Adipocyte (in vitro differentiated cells): ENCODE measurements around the gene KSR2.

Experiments
- DNase-seq: peaks from one replicate; pipeline ENCODE4 v3.0.0-alpha.2; 2015; ENCODE audit warnings: low read depth
- H3K27me3 ChIP-seq: replicated peaks from 2 replicates; pipeline ENCODE4 v1.7.0; 2013; ENCODE audit warnings: mild to moderate bottlenecking, low read length, moderate library complexity; ENCODE audit not compliant: control insufficient read depth, insufficient read depth
- H3K36me3 ChIP-seq: 2 replicates; pipeline ENCODE4 v1.7.0; 2013; ENCODE audit warnings: low read length, mild to moderate bottlenecking, moderate library complexity; ENCODE audit not compliant: control insufficient read depth, insufficient read depth, severe bottlenecking
- H3K4me1 ChIP-seq: 2 replicates; pipeline ENCODE4 v1.7.0; 2013; ENCODE audit warnings: mild to moderate bottlenecking, low read length, moderate library complexity; ENCODE audit not compliant: control insufficient read depth, insufficient read depth
- H3K4me3 ChIP-seq: 2 replicates; pipeline ENCODE4 v1.7.0; 2013; ENCODE audit warnings: mild to moderate bottlenecking, low read length, moderate library complexity
- H3K9ac ChIP-seq: 2 replicates; pipeline ENCODE4 v1.7.0; 2013; ENCODE audit warnings: mild to moderate bottlenecking, low read length, moderate library complexity
- H3K9me3 ChIP-seq: 2 replicates; pipeline ENCODE4 v1.7.0; 2013; ENCODE audit warnings: mild to moderate bottlenecking, low read length, moderate library complexity; ENCODE audit not compliant: control insufficient read depth

Gene KSR2

DNA sequence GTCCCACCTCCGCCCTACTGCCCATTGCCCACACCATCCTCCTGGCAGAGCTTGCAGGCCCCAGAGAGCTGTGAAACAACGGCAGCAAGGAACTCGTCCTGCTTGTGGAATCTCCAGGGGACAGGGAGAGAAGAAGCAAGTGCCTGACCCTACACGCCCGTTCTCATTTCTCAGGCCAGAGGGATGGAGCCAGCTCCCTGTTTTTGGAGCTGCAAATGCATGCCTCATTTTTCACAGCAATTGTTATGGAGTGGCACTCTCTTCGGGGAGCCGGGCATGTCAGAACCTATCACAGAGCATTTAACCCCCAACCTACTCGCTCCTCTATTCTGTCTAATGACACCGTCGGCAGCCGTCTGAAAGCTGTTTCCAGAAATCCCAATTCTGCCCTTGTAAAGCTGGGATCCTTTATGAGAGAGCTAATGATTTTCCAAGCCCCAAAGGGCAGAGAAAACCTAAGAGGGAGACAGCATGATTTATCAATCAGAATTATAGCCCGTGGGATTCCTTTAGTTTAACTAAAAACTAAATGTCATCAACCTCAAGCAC, 385.0 kb downstream of the KSR2 start:
- peak overlapping the region; percentile 7 for H3K4me3 ChIP-seq

DNA sequence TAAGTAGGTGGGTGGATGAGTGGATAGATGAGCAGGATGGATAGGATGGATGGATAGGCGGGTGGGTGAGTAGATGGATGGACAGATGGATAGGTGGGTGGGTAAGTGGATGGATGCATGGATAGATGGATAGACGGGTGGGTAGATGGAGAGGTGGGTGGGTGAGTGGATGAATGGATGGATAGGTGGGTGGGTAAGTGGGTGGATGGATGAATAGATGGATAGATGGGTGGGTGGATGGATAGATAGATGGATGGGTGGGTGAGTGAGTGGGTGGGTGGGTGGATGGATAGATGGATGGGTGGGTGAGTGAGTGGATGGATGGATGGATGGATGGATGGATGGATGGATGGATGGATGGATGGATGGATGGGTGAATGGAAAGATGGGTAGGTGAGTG, 385.7 kb downstream of the KSR2 start:
- no peak overlapping the region for H3K4me3 ChIP-seq
- H3K27me3 ChIP-seq = peaks cover 55% of the 10 kb centered on the region

More for the DNA sequence above, 385.0 kb downstream of the KSR2 start:
- no peaks in the 10 kb centered on the region for H3K36me3 ChIP-seq
- no peak overlapping the region for H3K9ac ChIP-seq
- H3K4me1 ChIP-seq = no peaks in the 10 kb centered on the region
- no peaks in the 10 kb centered on the region for H3K9me3 ChIP-seq
- peaks cover 52% of the 10 kb centered on the region for H3K27me3 ChIP-seq
- DNase-seq = no peak

DNA sequence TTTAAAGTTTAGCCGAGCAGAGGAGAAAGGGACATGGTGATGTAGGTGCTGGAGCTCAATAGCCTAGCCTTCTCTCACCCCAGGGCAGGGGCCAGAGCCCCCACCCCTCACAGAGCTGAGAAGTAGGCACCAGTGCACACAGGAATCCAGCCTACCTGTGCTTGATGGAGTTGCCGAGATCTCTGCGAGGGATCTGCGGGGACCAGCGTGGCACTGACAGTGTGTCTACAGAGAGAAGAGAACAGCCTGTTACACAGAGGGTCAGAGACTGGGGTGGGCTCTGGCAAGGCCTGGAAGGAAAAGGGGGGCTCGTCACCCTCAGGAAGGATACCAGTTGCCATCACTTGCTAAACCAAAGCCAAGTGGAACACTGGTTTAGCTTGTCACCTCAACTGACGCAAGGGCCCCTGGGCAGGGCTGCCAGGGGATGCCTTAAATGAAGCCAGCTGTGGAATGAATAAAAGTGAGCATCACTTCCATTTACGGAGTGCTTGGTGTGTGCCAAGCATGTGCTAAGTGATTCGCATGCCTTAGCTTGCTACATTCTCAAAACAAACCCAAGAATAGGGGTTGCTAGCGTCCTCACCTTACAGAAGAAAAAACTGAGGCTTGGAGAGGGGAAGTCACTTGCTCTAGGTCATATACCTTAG, 386.5 kb downstream of the KSR2 start:
- no peak overlapping the region for H3K9ac ChIP-seq
- H3K27me3 ChIP-seq = peaks cover 56% of the 10 kb centered on the region
- no peaks in the 10 kb centered on the region for H3K36me3 ChIP-seq
- H3K9me3 ChIP-seq = no peaks in the 10 kb centered on the region
- H3K4me3 ChIP-seq = no peak overlapping the region
- H3K4me1 ChIP-seq = no peaks in the 10 kb centered on the region
- DNase-seq = no peak

More for the DNA sequence above, 385.7 kb downstream of the KSR2 start:
- H3K36me3 ChIP-seq = no peaks in the 10 kb centered on the region
- H3K9ac ChIP-seq = no peak overlapping the region
- H3K9me3 ChIP-seq = no peaks in the 10 kb centered on the region
- no peaks in the 10 kb centered on the region for H3K4me1 ChIP-seq
- DNase-seq = no peak

DNA sequence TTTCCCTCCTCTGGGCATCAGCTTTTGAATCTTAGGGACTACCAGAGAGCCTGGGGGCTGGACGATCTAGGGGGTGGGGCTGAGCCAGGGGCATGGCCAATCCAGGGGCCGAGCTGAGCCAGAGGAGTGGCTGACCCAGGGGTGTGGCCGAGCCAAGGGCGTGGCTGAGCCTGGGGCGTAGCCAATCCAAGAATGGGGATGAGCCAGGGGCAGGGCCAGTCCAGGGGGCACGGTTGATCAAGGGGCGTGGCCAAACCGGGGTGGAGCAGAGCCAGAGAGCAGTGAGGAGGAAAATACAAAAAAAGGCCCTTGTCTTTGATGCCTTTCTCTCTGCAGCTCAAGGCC, 388.1 kb downstream of the KSR2 start:
- H3K36me3 ChIP-seq = no peaks in the 10 kb centered on the region
- H3K4me1 ChIP-seq = no peaks in the 10 kb centered on the region
- no peak overlapping the region for H3K4me3 ChIP-seq
- H3K27me3 ChIP-seq = peaks cover 55% of the 10 kb centered on the region
- DNase-seq = no peak
- H3K9ac ChIP-seq = no peak overlapping the region
- no peaks in the 10 kb centered on the region for H3K9me3 ChIP-seq

DNA sequence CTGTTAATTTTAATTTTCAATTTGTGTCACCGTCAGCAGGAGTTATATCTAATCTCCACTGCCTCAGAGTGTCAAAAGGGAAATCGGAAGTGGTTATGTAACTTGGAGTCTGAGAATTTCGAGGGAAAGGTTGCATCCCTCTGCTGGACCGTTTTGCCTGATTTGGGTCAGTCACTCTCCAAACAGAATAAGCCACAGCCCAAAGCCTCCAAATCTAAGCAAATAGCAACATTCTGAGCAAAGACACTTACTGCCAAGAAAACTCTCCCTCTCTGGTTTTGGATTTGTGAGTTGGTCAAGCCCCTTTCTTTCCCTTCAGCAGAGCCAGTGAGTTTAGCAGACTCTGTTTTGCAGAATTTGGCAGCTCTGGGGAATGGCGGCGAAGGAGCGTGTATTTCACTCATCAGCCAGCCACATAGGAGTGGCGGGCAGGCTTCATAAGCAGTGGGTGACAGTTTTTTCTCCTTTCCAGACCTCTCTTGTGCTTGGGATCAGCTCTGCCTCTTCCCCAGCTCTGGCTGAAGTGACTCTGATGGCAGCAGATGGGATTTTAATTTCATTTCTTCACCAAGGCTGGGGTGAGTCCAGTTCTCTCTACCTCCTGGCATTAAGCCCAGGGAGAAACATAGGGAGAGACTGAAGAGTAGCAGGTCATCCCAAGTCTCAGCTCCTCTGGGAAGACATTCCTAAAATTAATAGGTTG, 388.6 kb downstream of the KSR2 start:
- no peaks in the 10 kb centered on the region for H3K4me1 ChIP-seq
- H3K9ac ChIP-seq = no peak overlapping the region
- H3K27me3 ChIP-seq = peaks cover 53% of the 10 kb centered on the region
- no peak overlapping the region for H3K4me3 ChIP-seq
- no peaks in the 10 kb centered on the region for H3K9me3 ChIP-seq
- H3K36me3 ChIP-seq = no peaks in the 10 kb centered on the region
- DNase-seq = no peak

DNA sequence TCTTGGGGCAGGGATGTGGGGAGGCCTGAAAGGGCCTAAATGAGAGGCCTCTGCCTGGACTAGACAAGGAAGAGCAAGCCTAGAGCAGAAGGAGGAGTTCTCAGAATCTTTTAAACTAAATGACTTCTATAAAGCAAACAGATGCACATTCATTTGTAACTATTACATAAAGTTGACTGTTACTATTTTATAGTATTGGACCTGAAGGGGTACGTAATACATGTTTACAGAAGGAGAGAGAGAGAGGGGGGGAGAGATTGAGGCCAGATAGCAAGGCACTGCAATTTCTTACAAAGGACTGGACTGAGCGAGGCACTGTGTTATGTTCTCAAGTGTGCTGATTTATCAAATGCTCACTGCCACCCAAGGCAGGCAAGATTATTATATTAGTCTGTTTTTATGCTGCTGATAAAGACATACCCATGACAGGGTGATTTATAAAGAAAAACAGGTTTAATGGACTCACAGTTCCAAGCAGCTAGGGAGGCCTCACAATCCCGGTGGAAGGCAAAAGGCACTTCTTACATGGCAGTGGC, 391.6 kb downstream of the KSR2 start:
- DNase-seq = no peak
- Histone ChIP-seq H3K4me1 (no peaks in the 10 kb centered on the region), H3K36me3 (no peaks in the 10 kb centered on the region), H3K4me3 (no peak overlapping the region), H3K9ac (no peak overlapping the region), H3K9me3 (no peaks in the 10 kb centered on the region), H3K27me3 (peaks cover 43% of the 10 kb centered on the region)

DNA sequence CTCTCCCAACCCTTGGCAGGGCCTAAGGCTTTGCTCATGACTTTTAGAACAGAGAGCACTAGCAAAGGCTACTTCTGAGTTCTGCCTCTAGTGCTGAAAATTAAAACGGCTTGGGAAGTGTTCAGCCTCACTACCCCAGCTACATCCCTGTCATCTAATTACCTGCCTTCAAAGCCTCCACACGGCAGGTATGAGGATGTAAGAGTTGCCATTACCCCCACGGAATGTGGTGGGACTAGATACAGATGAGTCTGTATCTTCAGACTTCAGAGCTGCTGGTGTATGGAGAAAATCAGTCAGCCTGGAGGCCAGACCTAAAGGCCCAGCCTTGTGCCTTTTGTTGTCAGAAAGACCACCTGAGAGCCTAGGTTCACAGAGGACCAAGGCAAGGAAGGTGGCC, 392.7 kb downstream of the KSR2 start:
- Histone ChIP-seq H3K4me1 (no peaks in the 10 kb centered on the region), H3K27me3 (peaks cover 40% of the 10 kb centered on the region), H3K9ac (no peak overlapping the region), H3K4me3 (no peak overlapping the region), H3K36me3 (no peaks in the 10 kb centered on the region), H3K9me3 (no peaks in the 10 kb centered on the region)
- DNase-seq = no peak

DNA sequence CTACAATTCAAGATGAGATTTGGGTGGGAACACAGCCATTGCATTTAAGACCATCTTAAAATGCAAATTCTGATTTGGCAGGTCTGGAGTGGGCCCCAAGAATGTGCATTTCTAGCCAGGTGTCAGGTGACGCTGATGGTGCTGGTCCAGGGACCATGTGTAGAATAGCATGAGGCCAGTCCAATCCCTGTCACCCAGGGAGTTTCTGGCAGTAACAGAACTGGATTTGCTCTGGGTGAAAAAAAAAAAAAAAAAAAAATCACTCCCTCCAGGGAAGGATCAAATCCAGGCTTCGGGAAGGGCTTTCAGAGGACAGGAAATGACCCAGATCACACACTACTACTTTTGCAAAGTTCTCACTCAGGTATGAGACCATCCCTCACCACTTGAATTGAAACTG, 394.1 kb downstream of the KSR2 start:
- no peaks in the 10 kb centered on the region for H3K4me1 ChIP-seq
- no peak for DNase-seq

DNA sequence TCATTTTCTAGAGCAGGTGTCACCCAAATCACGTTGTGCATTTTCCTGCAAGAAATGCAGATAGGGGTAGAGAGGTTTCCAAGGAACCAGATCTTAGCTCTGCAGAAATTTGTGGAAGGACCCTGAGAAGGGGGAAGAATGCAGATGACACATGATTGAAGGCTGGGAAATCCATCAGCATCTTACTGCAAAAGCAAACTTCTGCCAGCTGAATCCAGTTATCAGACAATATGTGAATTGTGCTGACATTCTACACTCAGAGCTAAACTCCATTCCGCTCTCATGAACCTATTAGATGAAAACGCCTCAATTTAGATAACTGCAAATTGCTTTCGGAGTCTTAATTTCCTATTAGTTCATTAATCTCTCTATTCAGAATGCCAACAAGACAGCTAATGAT, 396.0 kb downstream of the KSR2 start:
- H3K4me3 ChIP-seq = no peak overlapping the region

More for the DNA sequence above, 394.1 kb downstream of the KSR2 start:
- Histone ChIP-seq H3K4me3 (no peak overlapping the region), H3K9me3 (no peaks in the 10 kb centered on the region), H3K27me3 (peaks cover 39% of the 10 kb centered on the region), H3K9ac (no peak overlapping the region), H3K36me3 (no peaks in the 10 kb centered on the region)

DNA sequence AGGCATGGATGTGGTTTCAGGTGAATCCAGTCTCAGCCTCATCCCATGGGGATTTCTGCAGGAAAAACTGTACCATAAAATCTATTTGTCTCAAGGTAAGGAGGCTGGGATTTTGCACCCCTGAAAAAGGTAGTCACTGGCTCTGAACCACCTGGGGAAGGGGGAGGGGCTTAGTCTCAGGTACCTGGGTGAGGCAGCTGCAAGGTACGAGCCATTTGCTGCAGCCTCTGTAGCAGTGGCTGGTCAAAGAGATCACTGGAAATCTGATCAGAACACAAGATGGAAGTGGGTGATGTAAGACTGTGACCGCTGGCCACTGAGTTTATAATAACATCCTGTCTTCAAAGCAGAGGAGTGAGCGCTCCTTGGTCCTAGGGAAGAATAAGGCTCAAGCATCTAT, 397.5 kb downstream of the KSR2 start:
- H3K9me3 ChIP-seq = no peaks in the 10 kb centered on the region
- peaks cover 43% of the 10 kb centered on the region for H3K27me3 ChIP-seq
- H3K4me3 ChIP-seq = no peak overlapping the region
- DNase-seq = no peak
- no peaks in the 10 kb centered on the region for H3K36me3 ChIP-seq
- no peak overlapping the region for H3K9ac ChIP-seq
- H3K4me1 ChIP-seq = no peaks in the 10 kb centered on the region

More for the DNA sequence above, 396.0 kb downstream of the KSR2 start:
- no peak for DNase-seq
- no peaks in the 10 kb centered on the region for H3K9me3 ChIP-seq
- H3K9ac ChIP-seq = no peak overlapping the region
- H3K4me1 ChIP-seq = no peaks in the 10 kb centered on the region
- H3K27me3 ChIP-seq = peaks cover 34% of the 10 kb centered on the region
- H3K36me3 ChIP-seq = no peaks in the 10 kb centered on the region

DNA sequence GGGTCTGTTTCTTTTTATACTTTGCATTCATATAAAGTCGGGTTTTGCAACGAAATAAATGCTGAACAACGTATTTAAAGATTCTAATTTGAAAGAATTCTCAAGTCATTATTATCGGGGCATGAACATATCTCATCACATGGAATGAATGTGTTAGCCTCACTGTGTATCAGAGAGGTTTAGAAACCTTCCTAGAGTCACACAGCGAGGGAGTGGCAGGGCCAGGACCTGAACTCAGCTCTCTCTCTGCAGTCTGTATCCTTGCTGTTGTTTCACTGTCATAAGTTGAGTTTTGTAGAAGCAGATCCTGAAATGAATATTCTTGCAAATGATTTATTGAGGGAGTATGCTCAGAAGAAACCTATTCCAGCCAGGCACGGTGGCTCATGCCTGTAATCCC, 398.2 kb downstream of the KSR2 start:
- Histone ChIP-seq H3K36me3 (no peaks in the 10 kb centered on the region), H3K9ac (no peak overlapping the region), H3K27me3 (peaks cover 43% of the 10 kb centered on the region), H3K9me3 (no peaks in the 10 kb centered on the region), H3K4me1 (no peaks in the 10 kb centered on the region), H3K4me3 (no peak overlapping the region)
- no peak for DNase-seq
